Mucosa of descending colon (tissue), 3 donors: ENCODE measurements around the gene PDE4B. TPM values are rescaled to one million over a fixed set of nuclear protein-coding genes. Genes with fewer than 3 reads are reported as not detected.
"Not testable (repeated sequence)": the region's sequence is repeated elsewhere in the genome, so short reads cannot be mapped to it uniquely, and the experiment has no call there.

Experiments
- ATAC-seq: fragments of 200-7000 bp; cut with Tn5 transposase; one replicate; pipeline ENCODE4 v1.9.1; 2020; ENCODE audit warnings: mild to moderate bottlenecking, moderate library complexity
- DNase-seq, 3 donors: peaks; one replicate each; pipeline ENCODE4 v3.0.0-alpha.2; 2020
- H3K36me3 ChIP-seq: fragments of 200-600 bp; one replicate; pipeline ENCODE4 v1.8.0; 2021; ENCODE audit warnings: low read depth, mild to moderate bottlenecking
- H3K4me1 ChIP-seq: fragments of 200-600 bp; one replicate; pipeline ENCODE4 v1.8.0; 2021; ENCODE audit warnings: low read depth, mild to moderate bottlenecking
- H3K4me3 ChIP-seq: fragments of 200-600 bp; one replicate; pipeline ENCODE4 v1.8.0; 2021; ENCODE audit warnings: mild to moderate bottlenecking
- H3K9me3 ChIP-seq: fragments of 200-600 bp; one replicate; pipeline ENCODE4 v1.8.0; 2021; ENCODE audit warnings: mild to moderate bottlenecking
- intact Hi-C, 2 donors: fragments of 100-400 bp; cut with DNase I in 1 of 2; cut with micrococcal nuclease in 1 of 2; formaldehyde crosslinking; loops; one replicate each; pipeline versions ENCODE4 v1.11.0 to v1.11.1; 2022; cut with DNase I, micrococcal nuclease
- total RNA-seq, 3 donors: library from RNA; stranded (reverse); fragmentation: NEBNext Ultra II Directional in 2 of 3; extraction: Animal tissue kit (Norgen Biotek cat#: 25700) in 2 of 3; gene quantifications; one replicate each; pipeline versions ENCODE4 v1.2.1 to v1.2.4, GENCODE V29; 2021 to 2023
- TF ChIP-seq, protein P1 (sequence below): fragments of 200-600 bp; IDR thresholded peaks from one replicate; pipeline ENCODE4 v1.8.0; 2022; ENCODE audit warnings: antibody characterized with exemption, mild to moderate bottlenecking
- donor health status: DM: no; HTN: no; CAD: no; lungs with moderate emphysema.
- donor health status: DM: no; HTN: no; CAD: no.
- donor health status: DM: no; HTN: yes; CAD: no.

The PDE4B gene
- total RNA-seq, 3 donors from 2014 or later, result 3.4 to 6.6 (median 4.9) TPM

DNA sequence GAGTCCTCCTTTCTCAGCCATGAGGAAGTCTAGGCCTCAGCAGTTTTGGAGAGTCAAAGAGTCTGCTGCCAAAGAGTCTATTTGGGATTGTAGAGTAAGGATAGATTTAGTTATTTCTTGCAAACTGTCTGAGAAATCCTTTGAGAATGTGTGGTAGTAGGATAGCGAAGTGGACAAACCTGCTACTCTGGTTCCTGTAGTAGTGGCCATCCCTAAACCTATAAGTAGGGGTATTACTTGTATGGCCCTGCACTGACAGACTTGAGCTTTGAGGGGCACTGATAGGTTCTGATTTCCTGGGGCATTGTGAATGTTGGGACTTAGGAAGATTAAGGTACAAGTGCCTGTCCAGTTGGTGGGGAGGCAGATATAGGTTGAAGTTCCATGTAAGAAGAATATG, 625.3 kb downstream of the PDE4B start:
- DNase-seq, result no peak
- peaks cover 10% of the 10 kb centered on the region for H3K9me3 ChIP-seq
- H3K4me3 ChIP-seq, result no peak overlapping the region
- TF ChIP-seq, protein P1, sequence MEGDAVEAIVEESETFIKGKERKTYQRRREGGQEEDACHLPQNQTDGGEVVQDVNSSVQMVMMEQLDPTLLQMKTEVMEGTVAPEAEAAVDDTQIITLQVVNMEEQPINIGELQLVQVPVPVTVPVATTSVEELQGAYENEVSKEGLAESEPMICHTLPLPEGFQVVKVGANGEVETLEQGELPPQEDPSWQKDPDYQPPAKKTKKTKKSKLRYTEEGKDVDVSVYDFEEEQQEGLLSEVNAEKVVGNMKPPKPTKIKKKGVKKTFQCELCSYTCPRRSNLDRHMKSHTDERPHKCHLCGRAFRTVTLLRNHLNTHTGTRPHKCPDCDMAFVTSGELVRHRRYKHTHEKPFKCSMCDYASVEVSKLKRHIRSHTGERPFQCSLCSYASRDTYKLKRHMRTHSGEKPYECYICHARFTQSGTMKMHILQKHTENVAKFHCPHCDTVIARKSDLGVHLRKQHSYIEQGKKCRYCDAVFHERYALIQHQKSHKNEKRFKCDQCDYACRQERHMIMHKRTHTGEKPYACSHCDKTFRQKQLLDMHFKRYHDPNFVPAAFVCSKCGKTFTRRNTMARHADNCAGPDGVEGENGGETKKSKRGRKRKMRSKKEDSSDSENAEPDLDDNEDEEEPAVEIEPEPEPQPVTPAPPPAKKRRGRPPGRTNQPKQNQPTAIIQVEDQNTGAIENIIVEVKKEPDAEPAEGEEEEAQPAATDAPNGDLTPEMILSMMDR, result no peak
- ATAC-seq, result no peak
- intact Hi-C loops, result no loop called here
- no peaks in the 10 kb centered on the region for H3K36me3 ChIP-seq
- no peaks in the 10 kb centered on the region for H3K4me1 ChIP-seq

DNA sequence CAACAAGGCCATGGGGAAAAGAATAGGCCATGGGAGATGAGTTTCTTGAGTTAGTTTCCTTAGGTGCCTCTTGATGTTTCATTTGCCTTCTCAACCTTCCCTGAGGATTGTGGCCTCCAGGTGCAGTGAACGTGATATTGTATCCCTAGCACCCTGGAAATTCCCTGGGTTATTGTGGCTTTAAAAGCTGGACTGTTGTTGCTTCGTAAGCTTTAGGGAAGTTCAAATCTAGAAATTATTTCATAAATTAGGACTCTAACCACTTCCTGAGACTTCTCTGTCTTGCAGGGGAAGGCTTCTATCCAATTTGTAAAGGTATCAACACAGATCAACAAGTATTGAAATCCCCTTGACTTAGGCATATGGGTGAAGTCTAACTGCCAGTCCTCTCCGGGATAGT, 627.5 kb downstream of the PDE4B start:
- peaks cover 10% of the 10 kb centered on the region for H3K9me3 ChIP-seq
- H3K4me3 ChIP-seq, H3K4me1 ChIP-seq, intact Hi-C loops, DNase-seq, ATAC-seq, H3K36me3 ChIP-seq: not testable (repeated sequence)

DNA sequence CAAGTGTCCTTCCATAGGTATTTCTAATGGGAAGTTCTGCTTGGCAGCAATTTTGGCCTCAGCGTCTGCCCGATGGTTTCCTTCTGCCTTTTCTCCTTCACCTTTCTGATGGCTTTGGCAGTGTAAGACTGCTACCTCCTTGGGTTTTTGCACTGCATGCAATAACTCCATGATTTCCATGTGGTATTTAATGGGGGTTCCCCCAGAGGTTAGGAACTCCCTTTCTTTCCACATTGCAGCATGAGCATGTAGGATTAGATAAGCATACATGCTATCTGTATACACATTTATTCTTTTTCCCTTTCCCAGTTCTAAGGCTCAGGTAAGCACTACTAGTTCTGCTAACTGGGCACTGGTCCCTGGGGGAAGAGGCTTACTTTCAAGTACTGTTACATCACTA, 628.2 kb downstream of the PDE4B start:
- intact Hi-C loops, ATAC-seq, H3K36me3 ChIP-seq, H3K4me1 ChIP-seq, H3K4me3 ChIP-seq, DNase-seq: not testable (repeated sequence)
- H3K9me3 ChIP-seq, result peaks cover 10% of the 10 kb centered on the region

DNA sequence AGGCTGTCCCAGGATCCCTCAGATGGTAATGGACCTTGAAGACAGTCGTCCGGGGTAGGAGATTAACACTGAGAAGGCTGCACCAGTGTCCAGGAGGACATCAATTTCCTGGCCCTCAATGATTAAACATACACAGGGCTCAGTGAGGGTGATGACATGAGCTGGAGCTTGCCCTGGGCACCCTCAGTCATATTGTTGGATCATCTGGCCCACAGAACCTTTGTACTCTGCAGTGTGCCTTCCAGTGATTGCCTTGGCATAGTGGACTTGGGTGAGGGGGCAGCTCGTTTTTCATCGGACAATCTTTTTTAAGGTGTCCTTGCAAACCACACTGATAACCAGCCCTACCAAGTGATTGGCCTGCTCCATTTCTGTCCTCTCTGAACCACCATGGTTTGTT, 630.1 kb downstream of the PDE4B start:
- TF ChIP-seq, protein P1, result no peak
- ATAC-seq (no peak), DNase-seq (no peak)
- no peak overlapping the region for H3K4me3 ChIP-seq
- H3K4me1 ChIP-seq, result no peaks in the 10 kb centered on the region
- intact Hi-C loops, result no loop called here
- peaks cover 2% of the 10 kb centered on the region for H3K9me3 ChIP-seq
- H3K36me3 ChIP-seq, result no peaks in the 10 kb centered on the region
